ENCODE results near the gene CPSF3.

GRCh38 chr2:9492927-9493326 lies 69.5 kb downstream of the CPSF3 start:
- TF ChIP-seq, protein P1, sequence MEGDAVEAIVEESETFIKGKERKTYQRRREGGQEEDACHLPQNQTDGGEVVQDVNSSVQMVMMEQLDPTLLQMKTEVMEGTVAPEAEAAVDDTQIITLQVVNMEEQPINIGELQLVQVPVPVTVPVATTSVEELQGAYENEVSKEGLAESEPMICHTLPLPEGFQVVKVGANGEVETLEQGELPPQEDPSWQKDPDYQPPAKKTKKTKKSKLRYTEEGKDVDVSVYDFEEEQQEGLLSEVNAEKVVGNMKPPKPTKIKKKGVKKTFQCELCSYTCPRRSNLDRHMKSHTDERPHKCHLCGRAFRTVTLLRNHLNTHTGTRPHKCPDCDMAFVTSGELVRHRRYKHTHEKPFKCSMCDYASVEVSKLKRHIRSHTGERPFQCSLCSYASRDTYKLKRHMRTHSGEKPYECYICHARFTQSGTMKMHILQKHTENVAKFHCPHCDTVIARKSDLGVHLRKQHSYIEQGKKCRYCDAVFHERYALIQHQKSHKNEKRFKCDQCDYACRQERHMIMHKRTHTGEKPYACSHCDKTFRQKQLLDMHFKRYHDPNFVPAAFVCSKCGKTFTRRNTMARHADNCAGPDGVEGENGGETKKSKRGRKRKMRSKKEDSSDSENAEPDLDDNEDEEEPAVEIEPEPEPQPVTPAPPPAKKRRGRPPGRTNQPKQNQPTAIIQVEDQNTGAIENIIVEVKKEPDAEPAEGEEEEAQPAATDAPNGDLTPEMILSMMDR (IDR thresholded peaks at IDR 0.05) = no peak
- TF ChIP-seq POLR2A (IDR thresholded peaks at IDR 0.05) = no peak
